C4-2B (cell line): ENCODE measurements around the gene DNAJC12.

Source experiments
- CTCF ChIP-seq: fragments of 450-650 bp; conservative IDR thresholded peaks from 2 replicates; pipeline ENCODE4 v1.5.1; 2017; ENCODE audit warnings: mild to moderate bottlenecking
- ZFX ChIP-seq: fragments of 450-650 bp; IDR thresholded peaks from 2 replicates; pipeline ENCODE4 v1.6.1; 2017

GRCh38 chr10:67861750-67862432, 23.9 kb upstream of the DNAJC12 start:
- no peak for TF ChIP-seq CTCF
- no peak for TF ChIP-seq ZFX
